ENCODE data around the gene RFNG. TPM values are rescaled to one million over a fixed set of nuclear protein-coding genes. Genes with fewer than 3 reads are reported as not detected.

Gene RFNG
- total RNA-seq, 1 experiment from 2014 or later: 31.5 TPM

DNA sequence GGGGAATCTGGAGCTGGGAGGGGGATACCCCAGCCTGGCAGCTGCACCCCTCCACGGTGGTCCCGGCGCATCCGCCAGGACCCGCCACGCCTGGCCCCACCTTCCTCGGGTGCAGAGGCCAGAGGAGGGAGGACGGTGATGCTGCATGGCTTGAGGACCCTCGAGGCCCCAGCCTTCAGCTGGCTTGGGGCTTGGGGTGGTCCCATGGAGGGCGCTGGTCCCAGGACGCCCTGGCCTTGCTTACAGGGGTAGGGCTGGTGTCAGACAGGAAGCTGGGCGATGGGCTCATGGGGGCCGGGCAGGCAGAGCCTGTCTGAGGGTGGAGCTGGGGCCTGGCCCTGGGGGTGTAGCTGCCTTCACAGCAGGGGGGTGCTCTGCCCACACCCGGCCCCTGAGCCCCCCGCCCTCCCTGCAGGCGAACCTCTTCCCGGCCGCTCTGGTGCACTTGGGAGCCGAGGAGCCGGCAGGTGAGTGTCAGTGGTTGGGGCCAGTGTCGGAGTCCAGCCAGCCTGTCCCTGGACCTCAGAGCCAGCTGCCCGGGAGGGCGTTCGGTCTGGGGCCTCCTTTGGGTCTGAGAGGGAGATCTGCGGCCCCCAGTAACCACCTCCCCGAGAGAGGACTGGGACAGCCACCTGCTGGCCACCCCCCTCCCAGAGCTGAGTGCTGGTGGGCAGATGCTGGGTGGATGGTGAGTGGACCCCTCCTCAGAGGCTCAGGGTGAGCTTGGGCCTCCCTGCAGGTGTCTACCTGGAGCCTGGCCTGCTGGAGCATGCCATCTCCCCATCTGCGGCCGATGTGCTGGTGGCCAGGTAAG lies 35.3 kb downstream of the RFNG start:
- Histone ChIP-seq H3K4me3 (ENCODE audit: low read depth, low read length, poor library complexity, severe bottlenecking) (no peak overlapping the region), H3K36me3 (ENCODE audit: insufficient read depth, low read length, poor library complexity, severe bottlenecking) (peaks cover 8% of the 10 kb centered on the region), H3K27me3 (replicated peaks; ENCODE audit: insufficient read depth, low read depth, low read length, poor library complexity) (no peaks in the 10 kb centered on the region), H3K9me3 (ENCODE audit: low read depth, low read length, poor library complexity, severe bottlenecking) (no peaks in the 10 kb centered on the region), H3K27ac (ENCODE audit: low read depth, low read length, poor library complexity, severe bottlenecking) (no peak overlapping the region), H3K4me1 (ENCODE audit: insufficient read depth, low read length, poor library complexity, severe bottlenecking) (peaks cover 14% of the 10 kb centered on the region)
- CTCF ChIA-PET: interaction anchor here (0.8 kb wide), 1 partner anchor 57 kb away, joined by 3 read pairs; no protein-coding TSS in a partner anchor
- no peak for DNase-seq (ENCODE audit: low spot score)
- POLR2A ChIA-PET (ENCODE audit: low non-redundant PET): interaction anchor here (0.6 kb wide), 1 partner anchor 29 kb away, joined by 4 read pairs; no protein-coding TSS in a partner anchor
- intact Hi-C loops (cut with micrococcal nuclease; ENCODE audit: unreplicated experiment): no loop called here
- BruUV-seq (replicated peaks): no TSS peak
- no peak for TF ChIP-seq EZH2 (IDR thresholded peaks at IDR 0.05; ENCODE audit: borderline replicate concordance, low read depth, low read length, poor library complexity, severe bottlenecking)
- TF ChIP-seq, protein P1, sequence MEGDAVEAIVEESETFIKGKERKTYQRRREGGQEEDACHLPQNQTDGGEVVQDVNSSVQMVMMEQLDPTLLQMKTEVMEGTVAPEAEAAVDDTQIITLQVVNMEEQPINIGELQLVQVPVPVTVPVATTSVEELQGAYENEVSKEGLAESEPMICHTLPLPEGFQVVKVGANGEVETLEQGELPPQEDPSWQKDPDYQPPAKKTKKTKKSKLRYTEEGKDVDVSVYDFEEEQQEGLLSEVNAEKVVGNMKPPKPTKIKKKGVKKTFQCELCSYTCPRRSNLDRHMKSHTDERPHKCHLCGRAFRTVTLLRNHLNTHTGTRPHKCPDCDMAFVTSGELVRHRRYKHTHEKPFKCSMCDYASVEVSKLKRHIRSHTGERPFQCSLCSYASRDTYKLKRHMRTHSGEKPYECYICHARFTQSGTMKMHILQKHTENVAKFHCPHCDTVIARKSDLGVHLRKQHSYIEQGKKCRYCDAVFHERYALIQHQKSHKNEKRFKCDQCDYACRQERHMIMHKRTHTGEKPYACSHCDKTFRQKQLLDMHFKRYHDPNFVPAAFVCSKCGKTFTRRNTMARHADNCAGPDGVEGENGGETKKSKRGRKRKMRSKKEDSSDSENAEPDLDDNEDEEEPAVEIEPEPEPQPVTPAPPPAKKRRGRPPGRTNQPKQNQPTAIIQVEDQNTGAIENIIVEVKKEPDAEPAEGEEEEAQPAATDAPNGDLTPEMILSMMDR (conservative IDR thresholded peaks at IDR 0.05; ENCODE audit: low read depth, low read length): no peak

DNA sequence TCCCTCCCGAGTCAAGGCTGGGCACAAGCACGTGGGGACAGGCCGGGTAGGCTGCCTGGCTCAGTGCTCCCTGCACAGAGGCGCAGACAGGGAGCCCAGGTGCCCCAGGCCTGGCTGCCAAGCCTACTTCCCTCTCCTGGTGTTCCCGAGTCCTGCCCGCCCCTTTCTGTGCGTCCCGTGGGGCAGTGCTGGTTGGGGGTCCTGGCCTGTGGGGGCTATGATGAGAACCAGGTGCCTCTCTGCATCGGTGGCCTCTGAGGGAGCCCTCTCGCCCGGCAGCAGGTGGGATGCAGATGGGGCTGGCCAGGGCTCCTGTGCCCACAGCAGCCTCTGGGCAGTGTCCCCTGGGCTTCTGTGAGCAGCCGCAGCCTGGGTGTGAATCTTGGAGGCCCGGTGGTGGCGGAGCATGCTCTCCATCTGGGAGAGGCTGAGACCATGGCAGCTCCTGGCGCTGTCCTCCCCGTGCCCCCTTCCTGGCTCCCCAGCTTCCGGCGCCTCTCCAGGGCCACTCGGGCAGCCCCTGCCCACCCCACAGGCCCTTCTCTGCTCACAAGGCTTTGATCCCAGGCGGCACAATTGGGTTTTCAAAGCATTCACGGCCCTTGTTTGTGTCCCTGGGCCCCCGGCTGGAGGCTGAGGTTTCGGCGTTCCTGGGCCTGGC lies 36.2 kb downstream of the RFNG start:
- CTCF ChIA-PET: interaction anchor here (0.8 kb wide), 1 partner anchor 56 kb away, joined by 3 read pairs; no protein-coding TSS in a partner anchor
- Histone ChIP-seq H3K9me3 (ENCODE audit: low read depth, low read length, poor library complexity, severe bottlenecking) (no peaks in the 10 kb centered on the region), H3K27ac (ENCODE audit: low read depth, low read length, poor library complexity, severe bottlenecking) (peak overlapping the region; percentile 59), H3K4me3 (ENCODE audit: low read depth, low read length, poor library complexity, severe bottlenecking) (no peak overlapping the region), H3K27me3 (replicated peaks; ENCODE audit: insufficient read depth, low read depth, low read length, poor library complexity) (no peaks in the 10 kb centered on the region), H3K36me3 (ENCODE audit: insufficient read depth, low read length, poor library complexity, severe bottlenecking) (peaks cover 8% of the 10 kb centered on the region), H3K4me1 (ENCODE audit: insufficient read depth, low read length, poor library complexity, severe bottlenecking) (peaks cover 13% of the 10 kb centered on the region)
- TF ChIP-seq, protein P1 (conservative IDR thresholded peaks at IDR 0.05; ENCODE audit: low read depth, low read length): no peak
- no peak for TF ChIP-seq EZH2 (IDR thresholded peaks at IDR 0.05; ENCODE audit: borderline replicate concordance, low read depth, low read length, poor library complexity, severe bottlenecking)
- no TSS peak for BruUV-seq (replicated peaks)
- POLR2A ChIA-PET (ENCODE audit: low non-redundant PET): no interaction called here
- DNase-seq (ENCODE audit: low spot score): no peak
- intact Hi-C loops (cut with micrococcal nuclease; ENCODE audit: unreplicated experiment): no loop called here

DNA sequence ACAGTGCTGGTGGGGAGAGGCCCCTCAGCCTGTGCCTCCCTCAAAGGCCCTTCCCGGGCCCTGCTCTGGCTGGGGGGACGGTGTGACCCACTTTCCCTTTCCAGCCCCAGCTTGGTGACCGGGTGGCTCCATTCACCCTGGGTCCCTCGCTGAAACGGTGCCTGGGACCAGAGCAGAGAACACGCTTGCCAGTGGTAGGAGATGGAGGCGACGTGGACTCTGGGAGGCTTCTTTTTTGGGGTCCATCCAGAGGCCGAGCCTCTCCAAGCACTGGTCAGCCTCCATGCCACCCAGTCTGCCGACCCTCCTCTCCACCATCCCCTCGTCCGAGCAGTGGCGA lies 36.7 kb downstream of the RFNG start:
- TF ChIP-seq, protein P1 (conservative IDR thresholded peaks at IDR 0.05; ENCODE audit: low read depth, low read length): no peak
- no peak for TF ChIP-seq EZH2 (IDR thresholded peaks at IDR 0.05; ENCODE audit: borderline replicate concordance, low read depth, low read length, poor library complexity, severe bottlenecking)
- POLR2A ChIA-PET (ENCODE audit: low non-redundant PET): no interaction called here
- H3K4me1 ChIP-seq (ENCODE audit: insufficient read depth, low read length, poor library complexity, severe bottlenecking): peaks cover 13% of the 10 kb centered on the region
- H3K27me3 ChIP-seq (replicated peaks; ENCODE audit: insufficient read depth, low read depth, low read length, poor library complexity): no peaks in the 10 kb centered on the region
- H3K9me3 ChIP-seq (ENCODE audit: low read depth, low read length, poor library complexity, severe bottlenecking): no peaks in the 10 kb centered on the region
- intact Hi-C loops (cut with micrococcal nuclease; ENCODE audit: unreplicated experiment): no loop called here
- no peak for DNase-seq (ENCODE audit: low spot score)
- peaks cover 8% of the 10 kb centered on the region for H3K36me3 ChIP-seq (ENCODE audit: insufficient read depth, low read length, poor library complexity, severe bottlenecking)
- no TSS peak for BruUV-seq (replicated peaks)
- no peak overlapping the region for H3K4me3 ChIP-seq (ENCODE audit: low read depth, low read length, poor library complexity, severe bottlenecking)
- H3K27ac ChIP-seq (ENCODE audit: low read depth, low read length, poor library complexity, severe bottlenecking): peak overlapping the region; percentile 59
- CTCF ChIA-PET: no interaction called here

Measured in A673 (cell line).